ENCODE data around the gene ADAMTS17.

Gene ADAMTS17

DNA sequence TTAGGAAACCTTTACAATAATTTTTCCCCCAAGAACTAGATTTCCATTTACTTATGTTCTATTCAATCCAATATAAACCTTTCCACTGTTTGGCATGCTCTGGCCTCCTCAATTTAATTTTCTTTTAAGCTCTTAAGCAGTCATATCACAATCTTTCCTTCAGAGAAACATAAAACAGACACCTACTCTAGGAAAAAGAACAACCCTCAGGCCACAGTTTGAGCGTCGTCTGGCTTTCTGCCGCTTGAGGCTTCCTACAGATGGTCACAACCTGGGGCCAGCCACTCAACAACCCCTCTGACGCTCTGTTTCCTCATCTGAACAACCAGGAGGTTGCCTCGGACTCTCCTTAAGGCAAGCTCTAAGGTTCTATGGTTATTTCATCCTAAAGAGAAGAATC, 143.3 kb downstream of the ADAMTS17 start:
- no peak for DNase-seq
- no peak for TF ChIP-seq GATA1 (IDR thresholded peaks at IDR 0.05; ENCODE audit: low read depth, low read length)
- TF ChIP-seq POLR2A (IDR thresholded peaks at IDR 0.05; ENCODE audit: low read length): no peak

DNA sequence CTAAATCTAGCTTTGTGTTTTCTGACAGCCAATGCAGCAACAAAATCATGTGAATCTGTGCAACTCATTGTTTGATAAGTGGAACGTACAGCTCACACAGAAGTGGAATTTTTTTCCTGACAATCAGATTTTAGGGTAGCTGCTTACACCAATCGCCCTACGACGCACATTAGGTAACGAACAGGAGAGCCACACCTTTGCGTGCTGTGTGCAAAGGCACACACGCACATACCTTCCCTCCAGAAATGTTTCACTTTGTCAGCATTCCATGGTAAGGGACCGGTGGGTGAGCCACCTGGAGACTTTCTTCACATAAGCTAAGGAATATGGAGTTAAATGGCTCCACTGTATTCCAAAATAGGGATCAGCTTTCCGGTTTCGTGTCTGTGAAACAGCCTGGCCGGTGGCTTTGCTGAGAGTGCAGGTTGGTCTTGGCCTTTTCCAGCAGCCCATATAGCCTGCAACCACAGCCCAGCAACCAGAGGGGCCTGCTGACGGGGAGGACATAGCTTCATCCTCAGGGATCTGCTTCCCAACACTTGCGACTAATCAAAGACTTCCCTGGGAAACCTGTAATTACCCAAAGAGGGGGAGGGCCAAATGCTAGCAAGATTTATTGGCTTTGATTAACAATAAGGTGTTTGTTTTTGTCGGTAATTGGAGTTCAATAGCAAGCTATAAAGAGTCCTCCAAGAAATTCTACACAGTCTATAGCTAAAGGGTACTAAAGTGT, 145.3 kb downstream of the ADAMTS17 start:
- TF ChIP-seq POLR2A (IDR thresholded peaks at IDR 0.05; ENCODE audit: low read length): no peak
- TF ChIP-seq GATA1 (IDR thresholded peaks at IDR 0.05; ENCODE audit: low read depth, low read length): no peak

DNA sequence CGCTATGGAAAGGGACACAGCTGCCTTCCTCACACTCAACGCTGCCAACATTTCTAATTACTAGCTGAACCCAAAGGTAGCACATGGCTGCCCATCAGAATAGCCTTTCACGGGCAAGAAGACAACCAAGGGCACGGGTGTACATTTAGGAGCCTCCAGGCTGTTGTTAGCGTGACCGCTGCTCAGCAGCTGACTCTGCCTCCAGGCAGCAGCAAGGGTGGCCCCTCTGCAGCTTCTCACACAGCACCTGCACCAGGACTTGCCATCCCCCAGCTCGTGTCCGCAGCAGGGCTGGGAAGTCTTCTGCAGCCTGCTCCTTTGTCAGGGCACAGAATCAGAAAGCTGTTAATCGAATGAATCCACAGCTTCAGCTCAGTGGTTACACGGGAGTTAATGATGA, 146.8 kb downstream of the ADAMTS17 start:
- no peak for TF ChIP-seq GATA1 (IDR thresholded peaks at IDR 0.05; ENCODE audit: low read depth, low read length)
- no peak for TF ChIP-seq POLR2A (IDR thresholded peaks at IDR 0.05; ENCODE audit: low read length)
- no peak for DNase-seq

More for the DNA sequence above, 145.3 kb downstream of the ADAMTS17 start:
- DNase-seq: no peak

DNA sequence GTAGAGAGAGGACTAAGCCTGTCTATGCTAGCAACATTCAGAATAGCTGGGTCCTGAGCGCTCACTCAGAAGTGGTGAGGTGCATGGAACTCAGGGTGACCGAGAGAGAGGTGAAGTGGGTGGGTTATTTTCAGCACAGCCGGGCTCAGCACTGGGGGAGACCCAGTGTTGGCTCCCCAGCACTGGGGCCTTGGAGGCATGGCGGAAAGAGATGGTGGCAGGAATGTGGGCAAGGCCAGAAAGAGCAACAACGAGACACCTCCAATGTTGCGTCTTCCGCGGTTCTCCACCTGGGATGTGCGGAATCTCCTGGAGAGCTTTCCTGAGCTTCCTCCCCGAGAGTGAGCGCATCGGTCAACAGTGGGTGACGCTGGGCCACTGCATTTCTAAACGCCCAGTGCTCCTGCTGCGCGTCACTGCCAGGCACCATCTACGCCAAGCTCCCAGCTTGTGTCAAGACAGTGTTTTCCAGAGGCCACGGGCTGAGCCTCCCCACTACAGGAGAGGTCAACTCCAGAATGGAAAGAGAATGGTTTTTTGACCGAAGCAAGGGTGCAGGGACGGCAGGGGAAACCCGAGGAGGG, 148.4 kb downstream of the ADAMTS17 start:
- DNase-seq: no peak
- TF ChIP-seq GATA1 (IDR thresholded peaks at IDR 0.05; ENCODE audit: low read depth, low read length): no peak
- TF ChIP-seq POLR2A (IDR thresholded peaks at IDR 0.05; ENCODE audit: low read length): no peak

DNA sequence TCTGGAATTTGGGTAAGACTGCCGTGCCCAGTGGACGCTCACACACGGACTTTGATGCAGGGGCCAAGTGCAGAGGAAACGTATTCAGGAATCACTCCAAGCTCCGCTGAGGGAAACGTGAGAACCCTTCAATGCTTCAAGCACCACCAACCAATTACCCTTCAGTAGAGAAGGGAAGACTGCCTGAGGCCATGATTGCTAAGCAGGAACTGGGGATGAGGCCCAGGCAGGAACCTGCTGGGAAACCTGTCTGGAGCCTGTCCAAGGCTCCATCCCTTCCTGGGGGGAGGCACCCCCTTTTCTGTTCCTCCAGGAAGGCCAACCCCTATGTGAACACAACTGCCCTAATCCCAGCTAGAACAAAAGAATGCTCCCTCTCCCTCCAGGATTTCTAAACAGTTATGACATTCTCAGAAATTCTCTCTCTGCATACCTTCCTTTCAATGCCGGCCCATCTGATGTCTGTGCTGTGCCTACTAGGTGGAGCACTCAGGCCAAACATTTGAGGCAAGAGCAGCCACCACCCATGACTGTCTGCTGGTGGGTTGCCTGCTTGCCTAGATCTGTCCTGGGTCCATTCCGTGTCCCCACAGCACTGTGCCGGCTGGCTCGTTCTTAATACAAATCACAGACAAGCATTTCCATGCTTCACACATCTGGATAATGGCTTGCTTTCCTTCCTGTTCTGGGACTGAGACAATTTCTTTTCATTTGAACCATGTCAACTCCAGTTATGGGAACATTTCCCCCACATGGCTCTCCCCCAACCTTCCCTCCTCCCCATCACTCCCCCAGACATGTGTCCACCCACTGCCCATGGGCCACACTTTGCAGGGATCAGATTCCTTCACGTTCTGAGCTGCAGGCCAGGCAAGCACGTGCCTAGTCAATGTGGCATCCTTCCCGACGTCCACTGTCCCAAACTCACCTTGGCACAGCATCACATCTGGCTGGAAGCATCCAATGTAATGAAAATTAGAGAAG, 149.4 kb downstream of the ADAMTS17 start:
- no peak for TF ChIP-seq POLR2A (IDR thresholded peaks at IDR 0.05; ENCODE audit: low read length)
- TF ChIP-seq GATA1 (IDR thresholded peaks at IDR 0.05; ENCODE audit: low read depth, low read length): no peak
- no peak for DNase-seq

DNA sequence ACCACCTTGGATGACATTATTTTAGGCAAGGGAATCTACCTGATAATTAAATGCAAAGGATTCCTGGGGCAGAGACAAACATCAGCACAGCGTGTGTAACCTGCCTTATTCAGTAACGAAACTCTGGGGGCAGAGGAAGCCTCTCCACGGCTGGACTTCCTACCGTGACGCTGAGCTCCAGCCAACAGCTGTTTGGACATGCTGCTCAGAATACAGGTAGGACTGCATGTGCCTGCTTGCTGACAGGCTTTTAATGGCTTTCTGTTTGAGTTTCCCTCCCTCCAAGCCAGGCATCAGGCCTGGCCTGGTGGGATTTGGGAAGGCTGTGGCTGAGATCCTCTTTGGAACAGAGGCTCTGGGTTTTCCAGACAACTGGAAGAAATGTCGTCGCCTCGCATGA, 150.6 kb downstream of the ADAMTS17 start:
- TF ChIP-seq GATA1 (IDR thresholded peaks at IDR 0.05; ENCODE audit: low read depth, low read length): no peak
- DNase-seq: no peak

DNA sequence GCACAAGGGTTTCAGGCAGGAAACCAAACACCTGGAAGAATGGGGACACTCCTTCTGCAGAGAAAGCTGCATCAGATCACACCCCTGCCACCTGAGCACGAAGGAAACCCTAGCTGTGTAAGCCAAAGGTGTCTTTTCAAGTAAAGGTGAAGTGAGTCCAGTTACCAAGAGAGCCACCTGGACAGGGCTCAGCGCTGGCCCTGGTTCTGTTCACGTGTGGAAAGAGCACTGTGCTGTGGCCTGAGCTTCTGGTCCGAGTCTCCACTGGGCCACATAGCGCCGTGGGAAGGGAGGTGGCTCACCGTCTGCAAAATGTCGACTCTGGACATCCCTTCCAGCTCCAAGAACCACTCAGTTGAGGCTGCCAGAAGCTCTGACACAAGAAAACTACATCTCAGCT, 151.1 kb downstream of the ADAMTS17 start:
- no peak for TF ChIP-seq POLR2A (IDR thresholded peaks at IDR 0.05; ENCODE audit: low read length)
- no peak for TF ChIP-seq GATA1 (IDR thresholded peaks at IDR 0.05; ENCODE audit: low read depth, low read length)
- no peak for DNase-seq

DNA sequence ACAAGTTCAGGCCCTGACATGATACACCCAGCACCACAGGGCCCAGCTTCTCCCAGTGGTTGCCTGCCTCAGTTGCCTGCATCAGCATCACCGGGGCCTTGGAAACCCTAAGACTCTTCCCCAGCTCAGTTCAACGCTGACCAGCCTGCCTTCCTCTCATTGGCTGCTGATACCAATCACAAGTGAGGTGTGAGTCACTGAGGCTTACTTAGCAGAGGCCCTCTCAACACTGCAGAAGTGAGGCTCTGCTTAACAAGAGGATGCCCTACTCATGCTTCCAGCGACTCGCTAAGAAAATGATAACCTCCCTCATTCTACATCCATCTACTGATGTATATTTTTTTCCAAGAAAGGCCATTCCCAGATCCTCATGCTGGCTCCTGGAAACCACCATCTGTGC, 151.9 kb downstream of the ADAMTS17 start:
- no peak for DNase-seq
- TF ChIP-seq POLR2A (IDR thresholded peaks at IDR 0.05; ENCODE audit: low read length) (no peak), GATA1 (IDR thresholded peaks at IDR 0.05; ENCODE audit: low read depth, low read length) (no peak)

DNA sequence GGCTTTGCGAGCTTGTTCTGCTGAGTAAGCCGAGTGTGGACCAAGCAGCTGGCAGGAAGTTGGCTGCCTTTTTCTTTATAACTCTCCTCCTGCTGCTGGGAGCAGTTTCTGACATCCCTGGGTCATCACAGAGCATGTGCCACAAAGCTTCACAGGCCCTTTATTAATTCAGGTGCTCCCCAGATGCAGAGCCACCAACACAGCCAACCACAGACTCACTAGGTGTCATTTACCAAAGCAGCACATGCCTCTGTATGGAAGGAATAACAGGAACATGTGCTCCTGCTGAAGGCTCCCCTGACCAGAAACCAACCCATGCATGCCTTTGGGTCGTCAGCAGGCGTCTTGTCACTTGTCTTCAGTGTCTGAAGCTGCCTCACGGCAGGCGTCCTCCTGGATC, 152.5 kb downstream of the ADAMTS17 start:
- TF ChIP-seq GATA1 (IDR thresholded peaks at IDR 0.05; ENCODE audit: low read depth, low read length) (no peak), POLR2A (IDR thresholded peaks at IDR 0.05; ENCODE audit: low read length) (no peak)
- no peak for DNase-seq

DNA sequence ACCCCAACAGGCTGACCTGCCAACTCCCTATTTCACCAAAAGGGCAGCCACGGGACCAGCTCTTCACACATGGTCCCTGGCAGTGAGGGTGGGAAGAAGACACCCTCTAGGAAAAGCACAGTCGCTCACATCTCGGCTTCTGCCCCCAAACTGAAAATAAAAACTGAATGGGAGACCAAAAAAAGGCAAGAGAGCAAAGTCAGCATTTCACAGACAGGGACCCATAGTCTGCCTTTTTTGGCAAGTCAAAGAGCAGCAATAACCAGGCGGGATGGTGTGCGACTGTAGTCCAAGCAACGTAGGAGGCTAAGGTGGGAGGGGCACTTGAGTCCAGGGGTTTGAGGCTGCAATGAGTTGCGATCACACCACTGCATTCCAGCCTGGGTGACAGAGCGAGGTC, 154.1 kb downstream of the ADAMTS17 start:
- no peak for DNase-seq
- TF ChIP-seq GATA1 (IDR thresholded peaks at IDR 0.05; ENCODE audit: low read depth, low read length) (no peak), POLR2A (IDR thresholded peaks at IDR 0.05; ENCODE audit: low read length) (no peak)

DNA sequence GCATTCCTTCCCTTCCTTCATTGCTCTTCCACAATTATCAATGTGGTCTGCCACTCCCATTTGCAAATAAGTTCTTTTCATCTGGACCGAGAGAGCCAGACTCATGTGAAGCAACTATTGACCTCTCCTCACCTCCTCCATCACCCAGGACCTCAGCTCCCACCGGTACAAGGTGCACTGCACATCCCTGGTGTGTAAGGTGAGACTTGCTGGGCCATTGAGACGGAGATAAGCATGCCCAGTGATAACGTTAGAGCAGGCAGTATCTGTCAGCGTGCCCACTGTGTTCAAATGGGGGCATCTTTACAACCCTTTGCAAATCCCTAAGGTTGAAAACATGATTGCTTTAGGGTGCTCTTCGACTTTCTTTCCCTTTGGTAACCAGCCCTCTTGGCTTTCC, 154.8 kb downstream of the ADAMTS17 start:
- TF ChIP-seq GATA1 (IDR thresholded peaks at IDR 0.05; ENCODE audit: low read depth, low read length): no peak
- no peak for TF ChIP-seq POLR2A (IDR thresholded peaks at IDR 0.05; ENCODE audit: low read length)
- no peak for DNase-seq

DNA sequence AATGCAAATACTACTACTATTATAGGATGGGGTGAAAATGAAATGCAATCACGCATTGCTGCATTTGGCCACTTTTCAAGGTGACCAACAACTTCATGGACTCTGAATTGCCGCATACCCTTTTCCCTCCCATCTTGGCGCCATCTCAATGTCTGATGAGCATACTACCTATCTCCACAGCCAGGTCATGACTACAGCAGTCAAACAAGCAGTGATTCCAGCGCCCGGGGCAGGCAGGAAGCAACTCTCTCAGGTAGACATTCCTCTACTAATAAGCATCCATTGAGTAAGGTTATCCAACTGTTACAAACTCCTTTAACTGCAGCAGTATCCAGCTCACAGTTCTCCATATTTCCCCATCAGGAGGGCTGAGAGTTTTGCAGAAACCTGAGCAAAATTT, 155.4 kb downstream of the ADAMTS17 start:
- no peak for TF ChIP-seq GATA1 (IDR thresholded peaks at IDR 0.05; ENCODE audit: low read depth, low read length)
- TF ChIP-seq POLR2A (IDR thresholded peaks at IDR 0.05; ENCODE audit: low read length): no peak
- no peak for DNase-seq

DNA sequence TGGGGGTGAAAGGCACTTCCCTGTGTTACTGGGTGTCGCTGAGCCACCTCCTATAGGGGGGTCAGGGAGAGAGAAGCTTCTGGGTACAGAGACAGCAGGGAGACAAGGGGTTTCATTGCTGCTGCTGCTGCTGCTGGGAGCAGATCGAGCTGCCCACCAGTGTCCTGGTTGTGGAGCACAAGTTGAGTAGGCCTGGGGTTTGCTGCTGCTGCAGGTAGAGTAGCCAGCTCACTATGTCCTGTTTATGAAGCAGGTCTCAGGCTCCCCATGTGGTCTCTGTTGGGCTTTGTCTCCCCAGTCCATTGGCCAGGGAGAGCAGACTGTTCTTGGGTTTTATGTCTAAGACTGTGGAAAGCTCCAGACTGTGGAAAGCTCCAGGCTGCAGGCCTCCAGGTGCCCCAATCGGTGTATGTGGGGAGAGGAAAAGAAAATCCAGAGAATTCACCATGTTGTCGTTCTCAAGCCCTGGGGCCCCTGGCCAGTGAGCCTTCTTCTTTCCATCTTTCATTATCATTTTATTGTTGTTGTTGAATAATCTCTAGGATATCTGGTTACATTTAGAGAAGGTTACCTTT, 157.8 kb downstream of the ADAMTS17 start:
- DNase-seq: no peak
- no peak for TF ChIP-seq GATA1 (IDR thresholded peaks at IDR 0.05; ENCODE audit: low read depth, low read length)
- no peak for TF ChIP-seq POLR2A (IDR thresholded peaks at IDR 0.05; ENCODE audit: low read length)

DNA sequence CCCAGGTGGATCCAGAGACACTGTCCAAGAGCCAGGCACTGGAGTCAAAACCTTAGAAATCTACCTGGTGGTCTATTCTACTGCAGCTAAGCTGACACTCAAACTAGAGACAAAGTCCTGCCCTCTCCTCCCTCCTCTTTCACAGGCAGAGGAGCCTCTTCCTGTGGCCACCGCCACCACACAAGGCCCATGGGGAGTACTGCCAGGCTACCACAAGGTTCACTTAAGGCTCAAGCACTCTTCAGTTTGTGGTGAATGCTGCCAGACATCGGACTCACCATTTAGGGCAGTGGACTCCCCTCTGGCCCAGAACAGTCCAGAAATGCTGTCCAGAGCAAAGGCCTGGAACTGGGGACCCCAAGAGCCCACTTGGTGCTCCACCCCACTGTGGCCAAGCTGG, 160.9 kb downstream of the ADAMTS17 start:
- no peak for TF ChIP-seq POLR2A (IDR thresholded peaks at IDR 0.05; ENCODE audit: low read length)
- no peak for DNase-seq
